ENCODE data around the gene PLXNC1.
A peak's percentile ranks its signal among the peaks of the same experiment; 100 is the strongest.

Gene PLXNC1

DNA sequence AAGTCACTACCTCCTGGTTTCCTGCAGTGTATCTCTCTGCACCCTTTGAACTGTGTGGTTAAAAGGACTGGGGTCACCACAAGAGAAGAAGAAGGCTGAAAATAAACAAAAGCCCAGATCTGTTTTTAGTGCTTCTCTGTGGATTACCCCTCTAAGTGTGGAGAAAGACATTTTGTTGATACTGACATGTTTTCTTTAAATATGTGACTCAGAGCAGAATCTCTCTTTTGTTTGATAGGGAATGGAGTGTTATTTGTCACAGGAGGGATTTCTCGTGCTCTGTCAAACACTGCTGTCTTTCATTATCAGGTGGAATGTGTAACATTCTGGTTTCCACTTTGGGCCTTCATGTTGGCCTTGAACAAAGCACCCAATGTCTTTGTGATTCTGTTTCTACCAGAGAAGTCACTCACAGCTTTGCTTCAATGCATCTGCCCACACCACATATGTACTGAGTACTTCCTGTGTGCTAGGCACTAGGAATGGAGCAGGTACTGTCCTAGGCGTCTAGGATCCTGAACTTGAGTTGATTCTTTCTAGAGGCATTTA lies 82.1 kb downstream of the PLXNC1 start:
- Mint-ChIP-seq H3K27me3 (no peaks in the 10 kb centered on the region), H3K36me3 (peaks cover 15% of the 10 kb centered on the region), H3K9me3 (ENCODE audit: low read depth) (no peaks in the 10 kb centered on the region), H3K27ac (peak overlapping the region; percentile 84), H3K4me3 (peak overlapping the region; percentile 18), H3K4me1 (ENCODE audit: low read depth) (peaks cover 24% of the 10 kb centered on the region)

DNA sequence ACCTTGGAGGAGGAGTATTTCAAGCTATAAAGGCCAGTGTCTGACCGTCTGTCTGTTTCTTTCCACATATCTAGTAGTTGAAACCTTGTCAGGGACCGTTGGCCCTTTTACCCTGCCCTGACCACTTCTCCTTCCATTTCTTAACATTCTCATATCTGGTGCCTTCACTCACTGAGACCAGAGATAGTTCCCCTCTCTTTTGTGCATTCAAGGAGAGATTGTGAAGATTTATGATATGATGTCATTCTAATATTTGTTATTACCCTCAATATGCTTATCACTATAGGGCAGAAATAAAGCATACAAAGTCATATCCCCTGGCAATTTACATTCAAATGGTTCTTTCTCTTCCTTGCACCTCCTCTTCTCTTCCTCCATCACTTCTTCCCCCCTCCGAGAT lies 83.3 kb downstream of the PLXNC1 start:
- H3K9me3 Mint-ChIP-seq (ENCODE audit: low read depth), result no peaks in the 10 kb centered on the region
- H3K4me1 Mint-ChIP-seq (ENCODE audit: low read depth), result peaks cover 24% of the 10 kb centered on the region
- H3K4me3 Mint-ChIP-seq, result no peak overlapping the region
- no peak overlapping the region for H3K27ac Mint-ChIP-seq
- no peaks in the 10 kb centered on the region for H3K27me3 Mint-ChIP-seq
- peaks cover 12% of the 10 kb centered on the region for H3K36me3 Mint-ChIP-seq

DNA sequence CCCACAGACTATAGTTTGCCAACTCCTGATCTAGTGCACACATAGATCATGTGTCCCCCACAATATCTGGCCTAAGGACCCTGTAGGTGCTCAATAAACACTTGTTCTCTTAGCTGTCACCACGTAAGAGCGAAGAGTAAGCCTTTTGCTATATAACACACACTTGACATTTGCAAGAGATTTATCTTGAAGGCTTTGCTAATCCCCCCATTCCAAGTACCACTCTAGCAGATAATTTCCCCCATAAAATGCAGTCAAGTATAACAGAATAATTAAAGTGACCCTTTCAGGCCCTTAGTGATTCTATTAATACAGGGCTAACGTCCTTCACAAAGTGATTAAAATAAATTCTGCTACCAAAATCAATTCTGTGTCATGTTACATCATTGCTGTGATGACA lies 87.5 kb downstream of the PLXNC1 start:
- H3K4me1 Mint-ChIP-seq (ENCODE audit: low read depth), result peaks cover 11% of the 10 kb centered on the region
- H3K27me3 Mint-ChIP-seq, result no peaks in the 10 kb centered on the region
- H3K4me3 Mint-ChIP-seq, result no peak overlapping the region
- H3K9me3 Mint-ChIP-seq (ENCODE audit: low read depth), result no peaks in the 10 kb centered on the region
- H3K36me3 Mint-ChIP-seq, result peaks cover 13% of the 10 kb centered on the region
- H3K27ac Mint-ChIP-seq, result no peak overlapping the region

DNA sequence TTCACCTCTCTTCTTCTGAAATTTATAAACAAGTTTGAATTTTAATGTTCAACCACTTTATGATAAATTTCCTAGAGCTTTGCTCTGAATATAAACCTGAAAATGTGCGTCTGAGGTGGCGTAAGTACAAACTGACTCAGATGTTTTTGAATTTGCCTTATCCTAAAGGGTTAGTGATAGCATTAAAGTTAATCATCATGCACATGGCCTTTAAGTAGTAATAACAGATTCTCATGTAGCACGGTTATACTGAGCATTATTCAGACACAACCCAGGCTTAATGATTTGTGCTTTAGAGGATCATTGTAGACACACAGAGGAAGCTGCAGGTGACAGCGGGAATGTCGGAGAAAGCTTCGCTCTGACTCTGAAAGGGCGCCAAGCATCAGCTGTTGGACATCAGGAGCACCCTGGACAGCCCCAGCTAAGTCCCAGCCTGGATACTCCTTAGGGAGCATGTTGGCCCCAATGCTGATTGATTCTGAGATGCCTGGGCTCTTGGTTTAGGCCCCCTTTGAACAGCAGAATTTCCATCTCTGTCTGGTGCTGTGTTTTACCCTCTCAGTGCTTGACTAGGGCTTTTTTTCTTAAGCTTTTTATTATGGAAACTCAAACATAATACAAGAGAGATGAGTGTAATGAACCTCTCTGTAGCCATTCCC lies 91.1 kb downstream of the PLXNC1 start:
- H3K27ac Mint-ChIP-seq, result no peak overlapping the region
- H3K4me3 Mint-ChIP-seq, result no peak overlapping the region
- H3K27me3 Mint-ChIP-seq, result no peaks in the 10 kb centered on the region
- peaks cover 8% of the 10 kb centered on the region for H3K4me1 Mint-ChIP-seq (ENCODE audit: low read depth)
- no peaks in the 10 kb centered on the region for H3K9me3 Mint-ChIP-seq (ENCODE audit: low read depth)
- peaks cover 17% of the 10 kb centered on the region for H3K36me3 Mint-ChIP-seq

DNA sequence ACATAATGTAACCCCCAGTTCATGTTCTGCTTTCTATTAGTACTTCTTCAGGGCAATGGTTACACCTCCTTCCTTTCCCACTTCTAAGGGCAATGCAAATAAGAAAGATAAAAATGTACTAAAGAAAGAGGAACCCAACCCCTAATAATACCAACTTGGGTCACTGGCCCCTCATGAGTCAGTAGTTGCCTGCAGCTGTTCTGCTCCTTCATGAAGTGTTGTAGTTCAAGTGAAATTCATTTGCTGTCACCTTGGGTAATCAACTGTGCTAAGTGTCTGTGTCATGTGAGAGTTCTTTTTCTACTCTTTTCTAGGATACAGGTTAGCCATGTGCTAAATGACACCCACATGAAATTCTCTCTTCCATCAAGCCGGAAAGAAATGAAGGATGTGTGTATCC lies 91.8 kb downstream of the PLXNC1 start:
- no peak overlapping the region for H3K4me3 Mint-ChIP-seq

DNA sequence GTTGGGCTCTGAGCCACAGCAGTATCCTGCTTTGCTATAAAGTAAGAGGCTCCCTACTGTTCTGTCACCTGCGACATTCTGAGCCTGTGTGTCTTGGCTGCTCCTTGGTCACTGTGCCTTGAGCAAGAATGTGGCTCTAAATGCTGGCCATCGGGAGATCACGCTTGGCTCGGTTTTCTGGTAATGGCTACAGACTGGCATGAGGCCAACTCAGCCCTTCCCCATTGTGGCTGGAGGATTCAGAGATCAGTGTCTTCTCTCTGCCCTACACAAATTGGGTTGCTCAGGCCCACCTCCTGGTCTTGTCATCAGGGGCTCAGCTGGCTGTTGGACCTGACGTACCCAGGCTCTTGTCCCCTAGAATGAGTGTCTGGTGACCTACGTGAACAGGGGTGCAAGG lies 94.5 kb downstream of the PLXNC1 start:
- peaks cover 20% of the 10 kb centered on the region for H3K36me3 Mint-ChIP-seq
- H3K9me3 Mint-ChIP-seq (ENCODE audit: low read depth), result no peaks in the 10 kb centered on the region
- H3K27me3 Mint-ChIP-seq, result no peaks in the 10 kb centered on the region
- H3K4me1 Mint-ChIP-seq (ENCODE audit: low read depth), result peaks cover 24% of the 10 kb centered on the region
- H3K27ac Mint-ChIP-seq, result no peak overlapping the region
- H3K4me3 Mint-ChIP-seq, result no peak overlapping the region

More for the DNA sequence above, 91.8 kb downstream of the PLXNC1 start:
- H3K27ac Mint-ChIP-seq, result no peak overlapping the region
- H3K9me3 Mint-ChIP-seq (ENCODE audit: low read depth), result no peaks in the 10 kb centered on the region
- no peaks in the 10 kb centered on the region for H3K27me3 Mint-ChIP-seq
- peaks cover 17% of the 10 kb centered on the region for H3K36me3 Mint-ChIP-seq
- peaks cover 15% of the 10 kb centered on the region for H3K4me1 Mint-ChIP-seq (ENCODE audit: low read depth)

DNA sequence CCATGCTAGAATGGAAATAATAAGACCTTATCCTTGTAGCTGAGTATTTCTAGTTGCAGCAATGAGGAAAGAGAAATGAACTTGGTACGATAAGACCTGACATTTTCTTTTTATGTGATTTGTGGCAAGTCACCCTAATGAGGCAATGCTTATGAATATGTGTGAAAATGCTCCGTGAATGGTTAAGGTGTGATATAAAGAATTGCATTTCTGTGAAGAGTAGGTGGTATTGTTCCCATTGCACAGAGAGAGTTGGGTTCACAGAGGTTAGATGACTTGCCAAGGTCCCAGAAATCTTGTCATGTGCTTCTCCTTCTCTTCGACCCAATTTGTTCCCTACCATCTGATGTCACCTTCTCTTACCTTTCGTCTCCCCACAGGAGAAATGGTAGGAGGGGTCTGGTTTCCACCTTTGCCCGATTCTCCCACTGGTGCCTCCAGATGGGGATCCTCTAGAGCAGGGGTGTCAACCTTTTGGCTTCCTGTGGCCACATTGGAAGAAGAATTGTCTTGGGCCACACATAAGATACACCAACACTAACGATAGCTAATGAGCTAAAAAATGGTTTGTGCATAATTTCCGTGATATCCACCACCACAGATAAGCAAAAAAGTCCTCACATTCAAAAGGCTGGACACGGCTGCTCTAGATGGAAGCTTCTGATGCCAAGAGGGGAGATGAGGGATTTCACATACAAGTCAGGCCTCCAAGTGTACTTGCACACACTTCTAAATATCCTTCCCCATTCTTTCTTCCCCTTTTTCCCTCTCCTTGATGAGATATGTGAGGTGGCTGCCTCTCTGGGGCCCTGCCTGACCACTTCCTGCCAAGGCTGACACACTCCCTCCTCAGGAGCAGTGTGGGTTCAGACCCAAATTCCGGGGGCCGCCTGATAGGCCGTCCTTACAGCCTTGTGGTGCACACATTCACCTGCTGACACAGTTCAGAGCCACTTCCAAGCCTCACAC lies 96.1 kb downstream of the PLXNC1 start:
- peak overlapping the region; percentile 30 for H3K27ac Mint-ChIP-seq
- no peaks in the 10 kb centered on the region for H3K9me3 Mint-ChIP-seq (ENCODE audit: low read depth)
- no peaks in the 10 kb centered on the region for H3K27me3 Mint-ChIP-seq
- peak overlapping the region; percentile 12 for H3K4me3 Mint-ChIP-seq
- H3K4me1 Mint-ChIP-seq (ENCODE audit: low read depth), result peaks cover 24% of the 10 kb centered on the region
- H3K36me3 Mint-ChIP-seq, result peaks cover 23% of the 10 kb centered on the region

DNA sequence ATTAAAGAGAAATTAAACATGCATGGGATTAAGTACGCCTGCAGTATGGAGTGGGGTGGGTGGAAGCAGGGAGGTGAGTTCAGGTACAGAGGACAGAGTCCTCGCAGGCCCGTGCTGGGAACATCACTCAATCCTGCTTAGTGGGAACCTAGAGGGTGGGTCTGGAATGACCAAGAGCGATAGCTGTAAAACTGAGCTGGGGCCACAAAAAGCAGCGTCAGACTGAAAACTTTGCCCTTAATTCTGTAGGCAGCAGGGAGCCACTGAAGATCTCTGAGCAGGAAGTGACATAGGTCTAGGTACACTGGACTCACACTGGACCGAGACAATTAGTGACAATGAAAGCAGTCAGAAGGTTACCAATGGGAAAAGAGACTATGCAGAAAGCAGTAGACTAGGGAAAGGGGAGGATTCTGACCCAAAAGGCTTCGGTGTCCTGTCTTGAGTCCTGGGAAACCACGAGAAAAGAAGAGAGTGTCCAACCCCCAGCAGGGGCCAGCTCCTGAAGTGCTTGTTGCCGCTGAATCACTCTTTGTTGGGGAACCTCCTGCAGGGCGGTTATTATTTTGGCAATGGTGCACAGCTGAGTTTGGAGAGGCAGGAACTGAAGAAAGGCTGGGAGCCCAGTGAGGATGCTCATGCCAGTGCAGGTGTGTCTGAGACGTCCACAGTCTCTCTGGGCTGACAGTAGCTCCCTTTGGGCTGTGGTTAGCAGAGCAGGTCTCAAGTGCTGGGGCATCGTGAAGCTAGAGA lies 97.4 kb downstream of the PLXNC1 start:
- Mint-ChIP-seq H3K4me3 (no peak overlapping the region), H3K9me3 (ENCODE audit: low read depth) (no peaks in the 10 kb centered on the region), H3K36me3 (peaks cover 25% of the 10 kb centered on the region), H3K4me1 (ENCODE audit: low read depth) (peaks cover 24% of the 10 kb centered on the region), H3K27ac (no peak overlapping the region), H3K27me3 (no peaks in the 10 kb centered on the region)

DNA sequence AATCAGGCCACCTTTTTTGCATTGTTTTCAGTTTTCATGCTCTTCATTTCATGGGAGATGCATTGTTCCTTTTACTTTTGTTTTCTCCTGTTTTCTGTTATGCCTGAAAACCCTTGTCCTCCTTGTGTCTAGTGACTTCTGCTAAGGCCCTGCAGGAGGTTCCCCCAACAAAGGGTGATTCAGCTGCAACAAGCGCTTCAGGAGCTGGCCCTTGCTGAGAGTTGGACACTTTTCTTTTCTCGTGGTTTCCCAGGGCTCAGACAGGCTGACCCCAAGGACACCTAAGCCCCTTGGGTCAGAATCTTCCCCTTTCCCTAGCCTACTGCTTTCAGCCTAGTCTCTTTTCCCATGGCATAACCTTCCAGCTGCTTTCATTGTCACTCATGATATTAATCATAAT lies 98.9 kb downstream of the PLXNC1 start:
- peaks cover 24% of the 10 kb centered on the region for H3K36me3 Mint-ChIP-seq
- H3K27me3 Mint-ChIP-seq, result no peaks in the 10 kb centered on the region
- H3K27ac Mint-ChIP-seq, result no peak overlapping the region
- no peak overlapping the region for H3K4me3 Mint-ChIP-seq
- H3K9me3 Mint-ChIP-seq (ENCODE audit: low read depth), result no peaks in the 10 kb centered on the region
- H3K4me1 Mint-ChIP-seq (ENCODE audit: low read depth), result peaks cover 24% of the 10 kb centered on the region

DNA sequence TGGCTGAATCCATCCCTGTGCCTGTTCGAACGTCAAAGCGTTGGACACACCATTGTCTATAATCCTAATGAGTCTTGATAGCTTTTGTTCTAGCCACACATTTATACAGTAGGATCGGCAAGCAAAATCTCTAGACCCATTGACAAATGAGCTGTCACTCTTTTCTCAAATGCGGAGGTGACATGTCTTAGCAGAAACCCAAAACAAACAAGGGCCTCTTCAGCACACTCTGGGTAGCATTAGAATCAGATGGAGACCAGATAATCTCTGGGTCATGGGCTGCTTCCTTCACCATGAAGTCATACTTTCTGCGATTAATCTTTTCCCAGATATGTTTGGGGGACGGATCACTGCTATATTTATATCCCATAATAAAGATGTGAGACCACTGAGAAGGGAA lies 100.2 kb downstream of the PLXNC1 start:
- H3K27me3 Mint-ChIP-seq, result no peaks in the 10 kb centered on the region
- H3K9me3 Mint-ChIP-seq (ENCODE audit: low read depth), result no peaks in the 10 kb centered on the region

DNA sequence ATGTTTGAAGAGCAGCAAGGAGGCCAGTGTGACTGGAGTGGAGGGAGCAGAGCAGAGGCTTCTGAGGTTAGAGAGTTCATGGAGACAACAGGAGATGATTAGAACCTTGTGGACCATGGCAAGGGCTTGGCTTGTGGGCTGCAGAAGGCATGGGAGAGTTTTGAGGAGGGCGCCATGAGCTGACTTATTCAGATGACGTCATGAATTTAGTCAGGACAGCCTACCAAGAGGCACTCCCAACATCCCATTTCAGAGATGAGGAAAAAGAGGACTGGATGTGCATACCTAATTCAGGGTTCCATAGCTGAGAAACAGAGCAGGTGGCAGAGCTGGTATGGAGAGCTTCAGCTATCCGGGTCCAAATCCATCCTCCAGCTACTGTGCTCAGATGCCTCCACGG lies 101.8 kb downstream of the PLXNC1 start:
- H3K27ac Mint-ChIP-seq, result no peak overlapping the region
- no peak overlapping the region for H3K4me3 Mint-ChIP-seq
- H3K27me3 Mint-ChIP-seq, result no peaks in the 10 kb centered on the region
- H3K9me3 Mint-ChIP-seq (ENCODE audit: low read depth), result no peaks in the 10 kb centered on the region
- H3K36me3 Mint-ChIP-seq, result peaks cover 26% of the 10 kb centered on the region
- peaks cover 10% of the 10 kb centered on the region for H3K4me1 Mint-ChIP-seq (ENCODE audit: low read depth)

More for the DNA sequence above, 100.2 kb downstream of the PLXNC1 start:
- no peak overlapping the region for H3K4me3 Mint-ChIP-seq
- no peak overlapping the region for H3K27ac Mint-ChIP-seq
- H3K4me1 Mint-ChIP-seq (ENCODE audit: low read depth), result peaks cover 24% of the 10 kb centered on the region
- H3K36me3 Mint-ChIP-seq, result peaks cover 23% of the 10 kb centered on the region

DNA sequence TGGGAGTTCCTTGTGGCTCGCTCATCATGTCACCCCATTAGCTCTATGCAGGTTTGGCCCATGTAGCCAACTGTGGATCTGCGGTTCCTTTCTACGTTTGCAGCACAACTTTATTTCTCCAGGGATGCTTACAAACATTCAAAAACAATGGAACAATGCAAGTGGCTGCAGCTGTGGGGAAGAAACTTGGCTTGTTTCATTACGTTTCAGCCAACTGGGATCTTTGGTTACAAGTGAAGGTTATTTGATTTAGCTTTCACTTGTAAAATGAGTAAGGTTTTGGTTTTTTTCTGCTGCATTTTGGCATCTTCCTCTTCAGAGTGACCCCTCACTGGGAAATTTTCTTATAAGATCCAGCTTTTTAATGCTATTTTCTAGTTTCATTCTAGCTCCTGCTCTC lies 105.9 kb downstream of the PLXNC1 start:
- Mint-ChIP-seq H3K36me3 (peaks cover 15% of the 10 kb centered on the region), H3K4me1 (ENCODE audit: low read depth) (no peaks in the 10 kb centered on the region), H3K27me3 (no peaks in the 10 kb centered on the region), H3K9me3 (ENCODE audit: low read depth) (no peaks in the 10 kb centered on the region), H3K4me3 (no peak overlapping the region), H3K27ac (no peak overlapping the region)

DNA sequence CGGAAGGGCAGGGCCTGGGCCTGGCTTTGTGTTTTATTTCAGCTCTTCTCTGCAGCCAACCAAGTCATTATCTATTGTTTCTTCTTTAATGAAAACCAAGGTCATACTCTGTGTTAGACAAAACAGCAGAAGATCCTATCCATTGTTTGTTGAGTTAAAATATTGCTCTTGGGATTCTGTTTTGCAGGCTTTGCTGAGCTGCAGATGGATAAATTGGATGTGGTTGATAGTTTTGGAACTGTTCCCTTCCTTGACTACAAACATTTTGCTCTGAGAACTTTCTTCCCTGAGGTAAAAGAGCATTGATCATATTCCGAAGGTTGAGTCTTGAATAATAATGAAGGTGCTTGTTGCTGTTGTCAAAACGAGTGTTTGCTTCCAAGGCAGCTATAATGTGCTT lies 106.6 kb downstream of the PLXNC1 start:
- H3K36me3 Mint-ChIP-seq, result peaks cover 13% of the 10 kb centered on the region
- H3K27ac Mint-ChIP-seq, result no peak overlapping the region
- H3K4me3 Mint-ChIP-seq, result no peak overlapping the region
- H3K9me3 Mint-ChIP-seq (ENCODE audit: low read depth), result no peaks in the 10 kb centered on the region
- no peaks in the 10 kb centered on the region for H3K27me3 Mint-ChIP-seq
- H3K4me1 Mint-ChIP-seq (ENCODE audit: low read depth), result no peaks in the 10 kb centered on the region

DNA sequence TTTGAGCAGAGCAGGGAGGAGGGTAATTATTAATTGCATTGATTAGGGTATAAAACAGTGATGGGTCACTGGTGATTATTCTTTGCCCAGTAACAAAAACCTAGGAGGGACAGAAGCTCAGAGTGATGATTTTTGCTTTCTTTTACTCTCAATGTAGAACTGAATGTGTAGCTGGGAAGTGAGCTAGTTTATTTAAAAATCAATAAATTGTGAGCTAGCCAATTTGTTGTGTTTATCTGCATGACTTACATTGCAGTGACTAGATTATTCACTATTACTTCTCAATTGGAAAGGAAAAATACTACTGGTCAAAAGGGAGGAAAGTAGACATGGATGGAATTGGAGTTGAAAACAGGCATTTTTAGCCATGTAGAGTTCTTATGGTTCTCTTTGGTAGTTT lies 107.1 kb downstream of the PLXNC1 start:
- H3K27ac Mint-ChIP-seq, result no peak overlapping the region

DNA sequence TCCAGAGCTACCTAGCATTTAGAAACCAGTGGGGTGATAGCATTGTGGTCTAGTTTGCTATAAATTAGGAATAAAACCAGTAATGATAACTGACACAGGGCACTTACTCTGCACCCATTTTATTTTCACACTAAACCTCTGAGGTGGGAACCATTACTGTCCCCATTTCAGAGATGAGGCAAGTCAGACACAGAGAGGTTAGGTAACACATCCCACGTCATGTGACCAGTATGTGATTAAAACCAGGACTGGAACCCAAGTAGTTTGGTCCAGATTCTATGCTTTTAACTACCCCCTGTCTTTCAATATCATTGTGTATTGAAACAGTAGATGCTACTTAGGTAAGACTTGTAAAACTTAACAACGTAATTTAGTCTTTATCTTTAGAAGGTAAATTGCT lies 110.2 kb downstream of the PLXNC1 start:
- H3K4me3 Mint-ChIP-seq, result no peak overlapping the region
- H3K27me3 Mint-ChIP-seq, result no peaks in the 10 kb centered on the region
- H3K9me3 Mint-ChIP-seq (ENCODE audit: low read depth), result no peaks in the 10 kb centered on the region
- H3K27ac Mint-ChIP-seq, result no peak overlapping the region
- H3K4me1 Mint-ChIP-seq (ENCODE audit: low read depth), result peaks cover 18% of the 10 kb centered on the region
- H3K36me3 Mint-ChIP-seq, result peaks cover 13% of the 10 kb centered on the region

More for the DNA sequence above, 107.1 kb downstream of the PLXNC1 start:
- H3K4me3 Mint-ChIP-seq, result no peak overlapping the region
- no peaks in the 10 kb centered on the region for H3K4me1 Mint-ChIP-seq (ENCODE audit: low read depth)
- peaks cover 13% of the 10 kb centered on the region for H3K36me3 Mint-ChIP-seq
- no peaks in the 10 kb centered on the region for H3K9me3 Mint-ChIP-seq (ENCODE audit: low read depth)
- no peaks in the 10 kb centered on the region for H3K27me3 Mint-ChIP-seq

All from activated naive CD8-positive, alpha-beta T cell (primary cell).